ENCODE data around the gene EEA1.

EEA1 gene

DNA sequence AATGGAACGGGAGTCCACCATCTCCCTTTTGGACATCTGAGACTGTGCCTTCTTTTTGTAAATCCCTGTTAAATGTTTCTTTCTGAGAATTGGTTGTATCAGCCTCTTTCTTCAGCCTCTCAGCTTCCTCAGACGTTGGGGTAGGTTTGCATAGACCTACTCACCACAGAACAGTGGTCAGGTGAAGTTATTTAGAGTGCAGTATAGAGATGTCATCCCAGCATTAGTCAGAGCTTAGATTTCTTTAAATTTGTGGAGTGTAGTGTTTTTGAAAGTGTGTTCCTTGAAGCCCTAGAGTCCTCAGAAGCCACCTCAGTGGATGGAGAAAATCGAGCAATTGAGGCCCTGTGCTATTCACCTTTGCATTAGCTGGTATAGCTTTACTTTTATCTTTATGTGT, 8.9 kb upstream of the EEA1 start:
- DNase-seq, result no peak

DNA sequence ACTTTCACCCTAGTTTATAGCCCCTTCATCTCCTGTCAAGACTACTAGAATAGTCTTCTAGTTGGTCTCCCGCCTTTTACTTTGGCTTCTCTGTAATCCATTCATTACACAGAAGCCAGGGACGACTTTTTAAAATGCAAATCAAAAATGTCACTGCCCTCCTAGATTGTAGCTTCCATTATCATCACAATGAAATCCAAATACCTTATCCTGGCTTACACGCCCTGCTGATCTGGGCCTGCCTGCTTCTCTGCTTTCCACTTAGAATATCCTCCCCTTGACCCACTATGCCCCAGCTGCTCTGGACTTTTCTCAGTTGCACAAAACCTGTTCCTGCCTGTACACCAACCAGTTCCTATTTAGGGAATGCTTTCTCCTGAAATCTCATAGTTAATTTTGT, 4.5 kb upstream of the EEA1 start:
- DNase-seq, result no peak

DNA sequence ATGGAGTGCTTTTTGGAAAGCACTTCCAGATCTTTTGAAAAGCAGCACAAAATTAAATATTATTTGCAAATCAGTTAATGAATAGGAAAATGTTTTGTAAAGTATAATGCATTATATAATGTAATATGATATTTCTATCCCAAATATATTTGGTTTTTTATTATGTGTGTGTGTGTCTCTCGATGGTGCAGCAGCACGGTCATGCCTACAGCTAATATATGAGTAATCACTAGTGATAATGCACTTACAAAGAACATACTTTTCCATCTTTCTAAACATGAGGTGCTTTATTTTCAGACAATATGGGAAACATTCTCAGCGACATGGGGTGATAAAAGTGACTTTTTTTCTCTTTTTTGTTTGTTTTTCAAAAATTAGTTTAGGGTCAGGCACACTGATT, 1.3 kb upstream of the EEA1 start:
- no peak for DNase-seq

DNA sequence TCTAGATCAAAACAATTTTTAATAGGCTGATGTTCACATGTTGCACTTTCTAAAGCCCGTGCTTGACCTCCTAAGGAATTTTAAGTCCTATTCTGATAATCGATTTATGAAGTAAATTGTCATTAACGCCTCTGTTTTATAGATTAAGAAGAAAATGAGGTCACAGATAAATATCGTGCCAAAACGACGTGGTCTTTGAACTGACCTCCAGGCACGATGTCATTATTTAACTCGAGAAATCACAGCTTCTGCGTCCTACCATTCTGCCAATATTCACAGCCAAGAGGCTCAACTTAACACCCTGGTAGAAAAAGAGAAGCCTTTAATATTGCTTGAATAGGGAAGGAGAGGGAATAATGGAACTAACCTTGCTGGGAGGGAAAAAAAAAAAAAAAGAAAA, 888 bp upstream of the EEA1 start:
- DNase-seq, result no peak

DNA sequence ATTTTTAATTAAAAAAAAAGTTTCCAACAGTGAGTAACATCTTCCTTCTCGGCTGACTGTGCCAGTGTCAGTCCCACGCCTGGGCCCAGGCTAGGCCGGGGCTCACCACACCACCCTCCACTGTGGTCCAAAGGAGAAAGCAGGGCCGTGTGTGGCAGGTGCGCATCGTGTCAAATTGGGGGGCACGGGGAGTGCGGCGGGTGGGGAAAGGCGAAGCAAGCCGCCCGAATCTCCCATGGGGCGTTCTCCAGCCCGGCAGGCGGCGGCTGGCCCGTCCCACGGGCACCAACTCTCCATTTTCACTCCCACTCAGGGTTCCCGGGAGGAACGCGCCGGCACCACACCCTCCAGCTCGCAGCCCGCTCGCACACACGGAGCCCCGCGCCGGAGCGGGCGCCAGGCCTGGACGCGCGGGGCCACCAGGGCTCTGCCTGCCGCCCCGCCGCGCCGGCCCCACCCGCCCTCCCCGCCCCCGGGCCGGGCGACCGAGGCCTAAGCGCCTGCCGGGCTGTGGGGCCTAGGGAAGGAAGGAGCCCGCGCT, 604 bp downstream of the EEA1 start:
- peak; percentile 30 to 44 for DNase-seq

DNA sequence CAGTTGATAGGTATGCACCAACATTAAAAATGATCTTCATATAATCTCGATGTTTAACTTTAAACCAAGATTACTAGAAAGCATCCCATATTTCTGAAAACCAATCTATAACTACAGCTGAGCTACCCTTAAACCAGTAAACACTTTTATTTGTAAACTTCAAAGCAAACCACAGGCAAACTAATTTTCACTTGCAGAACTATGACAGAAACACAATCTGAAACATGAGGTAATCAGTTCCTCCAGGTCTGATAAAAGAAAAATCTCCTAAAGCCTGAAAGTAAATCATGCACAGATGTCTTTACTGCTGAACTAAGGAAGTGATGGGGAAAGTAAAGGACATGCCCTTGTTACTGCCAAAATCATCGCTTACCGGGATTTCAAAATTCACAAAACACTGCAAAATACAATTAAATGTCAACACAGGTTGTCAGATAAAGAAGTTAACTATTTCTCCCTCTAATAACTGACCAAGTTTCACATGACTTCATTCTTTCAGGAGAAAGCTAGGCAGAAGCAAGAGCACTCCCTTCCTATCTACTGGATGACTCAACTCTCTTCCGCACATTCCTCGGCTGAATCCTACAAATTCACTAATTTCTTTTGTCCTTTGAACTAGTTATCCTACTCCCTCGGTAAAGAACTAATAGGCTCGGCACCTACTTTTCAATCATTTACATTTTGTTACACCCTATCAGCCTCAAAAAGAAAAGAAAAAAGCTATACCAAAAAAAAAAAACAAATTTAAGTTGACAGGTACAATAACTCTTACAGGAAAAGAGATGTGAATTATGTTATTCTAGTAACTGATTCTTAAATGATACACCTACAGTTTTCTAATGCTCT, 1.4 kb downstream of the EEA1 start:
- peak; percentile 46 to 53 for DNase-seq

DNA sequence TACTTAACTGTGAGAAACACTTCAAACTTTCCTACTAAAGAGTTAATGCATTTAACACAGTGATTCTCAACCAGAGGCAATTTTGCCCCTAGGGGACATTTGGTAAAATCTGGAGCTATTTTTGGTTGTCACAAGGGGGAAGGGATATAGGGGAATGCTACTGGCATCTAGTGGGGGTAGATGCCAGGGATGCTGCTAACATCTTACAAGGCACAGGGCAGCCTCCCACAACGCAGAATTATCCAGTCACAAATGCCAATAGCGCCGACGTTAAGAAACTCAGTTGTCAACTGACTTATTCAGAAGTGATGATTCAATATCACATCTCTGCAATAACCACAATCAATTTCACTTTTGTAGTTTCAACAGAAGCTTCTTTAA, 2.0 kb downstream of the EEA1 start:
- peak; percentile 74 to 90 for DNase-seq

DNA sequence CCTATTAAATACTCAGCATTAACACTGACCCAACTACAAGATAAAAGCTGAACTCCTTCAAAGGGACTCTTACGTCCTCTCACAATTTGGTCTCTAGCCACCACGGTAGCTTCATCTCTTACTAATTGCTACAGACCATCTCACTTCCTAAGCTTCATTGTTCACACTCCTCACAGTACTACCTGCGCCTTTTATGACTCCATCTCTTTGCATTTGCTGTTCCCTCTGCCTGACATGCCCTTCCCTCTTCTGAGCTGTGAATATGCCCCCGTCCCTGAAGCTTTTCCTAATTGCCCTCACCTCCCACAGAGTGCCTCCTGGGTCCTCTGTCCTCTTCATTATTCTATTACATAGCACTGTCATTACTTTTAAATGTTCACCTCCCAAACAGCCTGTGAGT, 2.5 kb downstream of the EEA1 start:
- DNase-seq, result no peak

DNA sequence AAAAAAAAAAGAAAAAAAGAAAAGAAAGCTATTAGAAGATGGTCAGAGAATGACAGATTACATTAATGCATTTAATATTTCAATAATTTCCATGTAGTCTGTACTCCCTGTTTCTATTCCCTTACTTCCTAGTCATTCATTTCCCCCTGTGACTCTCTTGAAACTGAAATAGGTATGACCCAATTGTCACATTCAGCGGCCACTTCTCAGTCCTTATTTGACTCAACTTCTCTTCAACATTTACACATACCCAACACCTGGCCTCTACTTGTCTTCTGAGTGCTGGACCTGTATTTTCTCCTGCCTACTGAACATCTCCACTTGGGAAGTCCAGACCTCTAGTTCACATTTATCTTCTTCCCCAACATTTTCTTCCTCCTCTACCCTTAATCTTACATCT, 7.2 kb downstream of the EEA1 start:
- peak in 1 of 2 donors; percentile 54 for DNase-seq

DNA sequence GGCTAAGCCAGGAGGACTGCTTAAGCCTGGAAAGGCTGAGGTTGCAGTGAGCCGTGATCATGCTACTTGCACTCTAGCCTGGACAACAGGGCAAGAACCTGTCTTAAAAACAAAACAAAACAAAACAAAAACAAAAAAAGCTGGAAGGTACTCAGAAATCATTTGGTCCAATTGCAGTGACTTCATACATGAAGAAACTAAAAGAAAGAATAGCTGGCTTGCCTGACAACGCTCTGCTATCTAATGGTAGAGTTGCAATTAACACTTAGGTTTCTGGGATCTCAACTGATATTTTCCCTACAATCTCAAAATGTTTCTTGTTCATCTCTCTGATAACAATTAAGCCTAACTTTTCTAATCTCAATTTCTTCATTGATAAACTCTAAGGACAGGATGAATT, 13.7 kb downstream of the EEA1 start:
- DNase-seq, result peak in 1 of 2 donors; percentile 39

DNA sequence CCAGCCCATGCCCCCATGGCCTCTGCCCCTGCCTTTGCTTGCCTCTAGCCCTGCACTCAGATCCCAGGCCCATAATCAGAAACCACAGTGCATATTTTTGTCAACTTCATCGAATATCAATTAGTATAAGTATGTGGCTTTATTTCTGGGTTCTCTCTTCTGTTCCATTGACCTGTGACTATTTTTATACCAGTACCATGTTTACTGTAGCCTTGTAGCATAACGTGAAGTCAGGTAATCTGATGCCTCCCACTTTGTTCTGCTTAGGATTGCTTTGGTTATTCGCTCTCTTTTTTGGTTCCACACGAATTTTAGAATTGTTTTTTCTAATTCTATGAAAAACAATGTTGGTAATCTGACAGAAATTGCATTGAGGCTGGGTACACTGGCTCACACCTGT, 14.9 kb downstream of the EEA1 start:
- DNase-seq, result no peak

DNA sequence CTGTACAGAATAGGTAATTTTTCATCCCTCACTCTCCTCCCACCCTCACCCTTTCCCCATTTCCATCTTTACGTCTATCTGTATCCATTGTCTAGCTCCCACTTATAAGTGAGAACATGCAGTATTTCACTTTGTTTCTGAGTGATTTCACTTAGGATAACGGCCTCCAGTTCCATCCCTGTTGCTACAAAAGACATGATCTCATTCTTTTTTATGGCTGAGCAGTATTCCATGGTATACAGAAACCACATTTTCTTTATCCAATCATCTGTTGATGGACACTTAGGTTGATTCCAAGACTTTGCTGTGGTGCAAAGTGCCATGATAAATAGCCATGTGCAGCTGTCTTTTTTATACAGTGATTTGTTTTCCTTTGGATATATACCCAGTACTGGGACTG, 16.4 kb downstream of the EEA1 start:
- DNase-seq, result no peak

DNA sequence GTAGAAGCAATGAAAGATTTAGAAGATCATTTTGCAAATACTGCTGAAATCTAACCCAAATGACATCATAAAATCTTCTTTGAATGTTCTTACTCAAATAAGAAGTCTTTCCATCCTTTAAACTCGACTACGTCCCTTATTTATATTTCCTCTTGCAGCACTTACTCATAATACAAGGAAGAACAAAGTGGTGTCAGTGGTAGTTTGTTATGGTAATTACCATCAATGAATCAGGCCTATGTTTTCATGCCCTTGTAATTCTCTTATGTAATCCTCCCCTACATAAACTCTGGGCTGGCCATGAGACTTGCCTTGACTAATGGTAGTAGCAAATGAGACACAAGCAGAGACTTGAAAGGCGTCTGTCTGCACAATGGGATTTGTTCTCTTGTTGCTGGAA, 17.0 kb downstream of the EEA1 start:
- peak; percentile 75 to 88 for DNase-seq

DNA sequence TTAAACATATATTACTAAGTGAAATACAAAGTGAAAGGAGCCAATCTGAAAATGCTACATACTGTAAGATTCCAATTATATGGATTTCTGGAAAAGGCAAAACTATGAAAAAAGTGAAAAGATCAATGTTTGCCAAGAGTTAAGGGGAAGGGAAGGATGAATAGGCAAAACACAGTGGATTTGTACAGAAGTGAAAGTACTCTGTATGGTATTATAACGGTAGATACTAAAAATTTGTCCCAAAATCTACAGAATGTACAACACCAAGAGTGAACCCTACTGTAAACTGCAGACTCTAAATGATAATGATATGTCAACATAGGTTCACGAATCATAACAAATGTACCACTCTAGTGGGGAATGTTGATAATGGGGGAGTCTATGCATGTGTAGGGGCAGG, 17.8 kb downstream of the EEA1 start:
- DNase-seq, result peak; percentile 18 to 37

DNA sequence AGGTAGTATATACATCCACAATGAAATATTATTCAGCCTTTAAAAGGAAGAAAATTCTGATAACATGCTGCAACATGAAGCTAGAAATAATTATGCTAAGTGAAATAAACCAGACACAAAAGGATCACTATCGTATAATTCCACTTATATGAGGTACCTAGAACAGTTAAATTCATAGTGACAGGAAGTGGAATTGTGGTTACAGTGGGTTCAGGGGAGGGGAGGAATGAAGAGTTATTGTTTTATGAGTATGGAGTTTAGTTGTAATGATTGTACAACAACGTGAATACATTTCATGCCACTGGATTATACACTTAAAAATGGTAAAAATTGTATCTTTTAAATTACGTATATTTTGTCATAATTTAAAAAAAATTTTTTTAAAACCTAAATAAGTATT, 21.0 kb downstream of the EEA1 start:
- DNase-seq, result no peak

DNA sequence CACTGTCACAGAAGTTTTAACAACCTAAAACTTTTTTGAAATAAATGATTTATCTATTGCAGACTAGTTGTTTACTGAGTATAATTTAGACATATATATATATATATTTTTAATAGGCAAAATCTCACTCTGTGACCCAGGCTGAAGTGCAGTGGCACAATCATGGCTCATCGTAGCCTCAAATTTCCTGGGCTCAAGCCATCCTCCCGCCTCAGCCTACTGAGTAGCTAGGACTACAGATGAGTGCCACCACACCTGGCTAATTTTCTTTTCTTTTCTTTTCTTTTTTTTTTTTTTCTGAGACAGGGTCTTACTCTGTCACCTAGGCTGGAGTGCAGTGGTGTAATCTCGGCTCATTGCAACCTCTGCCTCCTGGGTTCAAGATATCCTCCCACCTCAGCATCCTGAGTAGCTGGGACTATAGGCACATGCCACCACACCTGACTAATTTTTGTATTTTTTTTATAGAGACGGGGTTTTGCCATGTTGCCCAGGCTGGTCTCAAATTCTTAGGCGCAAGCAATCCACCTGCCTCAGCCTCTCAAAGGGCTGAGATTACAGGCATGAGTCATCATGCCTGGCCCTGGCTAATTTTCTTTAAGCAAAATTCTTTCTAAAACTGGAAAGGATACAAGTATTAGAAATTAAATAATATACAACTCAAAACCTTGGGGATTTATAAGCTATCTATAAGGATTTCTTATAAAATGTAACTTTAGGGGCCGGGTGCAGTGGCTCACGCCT, 23.1 kb downstream of the EEA1 start:
- DNase-seq, result no peak

DNA sequence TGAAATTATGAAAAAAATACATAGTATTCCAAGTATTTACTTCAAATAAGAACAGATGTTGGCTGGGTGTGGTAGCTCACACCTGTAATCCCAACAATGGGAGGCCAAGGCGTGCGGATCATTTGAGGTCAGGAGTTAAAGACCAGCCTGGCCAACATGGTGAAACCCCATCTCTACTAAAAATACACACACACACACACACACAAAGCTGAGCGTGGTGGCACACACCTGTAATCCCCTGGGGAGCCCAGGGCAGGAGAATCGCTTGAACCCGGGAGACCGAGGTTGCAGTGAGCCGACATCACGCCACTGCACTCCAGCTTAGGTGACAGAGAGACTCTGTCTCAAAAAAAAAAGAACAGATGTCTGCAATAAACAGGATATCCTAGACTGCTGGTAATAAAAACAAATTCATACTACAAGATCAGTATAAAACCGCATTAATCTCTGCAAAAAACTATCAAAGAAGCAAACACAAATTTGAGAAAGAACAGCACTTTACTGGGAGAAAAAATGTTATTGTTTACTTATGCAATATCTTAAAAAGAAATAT, 23.8 kb downstream of the EEA1 start:
- DNase-seq, result no peak

DNA sequence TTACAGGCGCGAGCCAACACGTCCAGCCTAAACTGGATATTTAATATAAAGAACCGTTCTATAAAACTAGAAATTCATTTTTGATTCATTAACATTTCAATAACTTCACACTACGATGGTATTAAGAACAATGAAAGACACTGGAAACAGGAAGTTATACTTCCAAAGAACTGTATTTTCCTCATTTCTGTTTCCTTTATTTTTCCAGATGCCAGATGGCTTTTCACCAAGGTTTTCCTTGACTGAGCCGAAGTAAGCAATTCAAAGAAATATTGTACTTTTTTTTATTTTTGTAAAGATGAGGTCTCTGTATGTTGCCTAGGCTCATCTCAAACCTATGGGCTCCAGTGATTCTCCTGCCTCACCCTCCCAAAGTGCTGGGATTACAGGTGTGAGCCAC, 28.2 kb downstream of the EEA1 start:
- DNase-seq, result no peak

DNA sequence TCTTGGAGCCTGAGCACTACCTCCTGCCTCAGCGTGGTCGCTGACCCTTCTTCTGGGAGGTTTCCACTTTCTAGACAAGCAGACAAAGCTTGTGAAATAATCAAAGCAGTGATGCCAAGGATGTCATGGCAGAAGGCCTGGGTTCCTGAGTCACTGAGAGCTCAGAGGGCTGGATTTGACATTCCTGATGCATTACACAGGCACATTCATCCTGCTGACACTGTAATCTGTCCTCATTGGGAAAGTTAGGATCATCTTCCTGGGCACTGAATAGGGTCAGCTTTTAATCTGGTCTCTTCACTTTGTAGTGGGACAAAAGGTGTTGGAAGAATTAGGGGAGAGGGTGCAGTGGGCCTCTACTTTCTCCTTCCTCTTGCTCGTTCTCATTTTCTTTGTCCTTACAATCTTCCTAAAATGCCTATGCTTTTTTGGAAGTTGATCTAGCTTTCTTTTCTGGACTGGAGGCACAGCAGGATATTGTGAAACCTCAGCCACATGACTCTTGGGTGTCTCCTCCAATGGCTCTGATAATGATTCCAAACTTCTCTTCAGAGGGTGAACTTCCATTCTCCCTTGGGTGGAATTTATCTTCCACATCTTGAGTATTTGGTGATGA, 29.6 kb downstream of the EEA1 start:
- peak; percentile 37 to 59 for DNase-seq

DNA sequence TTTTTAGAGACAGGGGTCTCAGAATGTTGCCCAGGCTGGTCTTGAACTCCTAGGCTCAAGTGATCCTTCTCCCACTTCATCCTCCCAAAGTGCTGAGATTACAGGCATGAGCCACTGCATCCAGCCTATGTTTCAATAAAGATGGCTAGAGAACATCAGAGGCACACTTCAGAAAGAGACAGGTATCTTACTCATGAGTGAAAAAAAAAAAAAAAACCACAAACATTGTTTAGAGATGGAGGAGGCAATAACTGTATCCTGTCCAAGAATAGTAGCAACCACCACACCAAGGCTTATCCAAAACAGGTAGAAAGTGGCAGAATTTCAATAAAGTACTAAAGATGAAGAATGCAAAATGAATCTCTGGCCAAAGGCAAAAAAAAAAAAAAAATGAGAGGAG, 30.3 kb downstream of the EEA1 start:
- DNase-seq, result no peak

DNA sequence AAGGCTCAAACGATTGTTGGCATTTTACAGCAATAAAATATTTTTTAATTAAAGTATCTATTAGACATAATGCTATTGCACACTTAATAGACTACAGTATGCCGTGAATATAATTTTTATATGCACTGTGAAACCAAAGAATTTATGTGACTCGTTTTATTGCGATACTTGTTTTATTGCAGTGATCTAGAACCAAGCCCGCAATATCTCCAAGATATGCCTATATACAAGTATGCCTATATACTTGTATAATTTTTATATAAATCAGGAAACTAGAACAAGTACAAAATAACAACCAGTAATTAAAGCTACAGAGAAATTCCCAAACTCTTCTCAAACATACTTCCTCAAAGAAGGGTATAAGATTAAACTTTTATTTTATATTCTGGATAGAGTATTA, 31.3 kb downstream of the EEA1 start:
- DNase-seq, result no peak

DNA sequence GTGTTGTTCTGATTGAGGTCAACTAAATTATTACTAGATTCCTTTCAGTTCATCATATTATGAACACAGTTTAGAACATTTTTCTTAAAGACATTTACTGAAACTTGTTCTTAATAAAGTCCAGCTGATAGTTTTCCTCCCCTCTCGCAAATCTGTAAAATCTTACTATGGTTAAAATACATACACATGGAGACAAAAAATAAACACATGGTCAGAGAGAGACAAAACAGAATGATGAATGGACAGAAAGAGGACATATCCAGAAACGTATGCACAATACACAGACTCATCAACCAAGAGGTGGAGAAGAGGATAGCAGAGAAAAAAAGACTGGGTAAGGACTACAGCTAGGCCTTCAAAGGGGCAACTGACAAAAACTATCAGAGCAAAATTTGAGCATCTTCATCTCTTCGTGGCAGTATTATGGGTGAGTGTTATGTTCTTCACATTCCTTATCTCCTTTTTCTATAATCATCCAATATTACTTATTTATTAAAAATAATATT, 38.4 kb downstream of the EEA1 start:
- DNase-seq, result no peak

DNA sequence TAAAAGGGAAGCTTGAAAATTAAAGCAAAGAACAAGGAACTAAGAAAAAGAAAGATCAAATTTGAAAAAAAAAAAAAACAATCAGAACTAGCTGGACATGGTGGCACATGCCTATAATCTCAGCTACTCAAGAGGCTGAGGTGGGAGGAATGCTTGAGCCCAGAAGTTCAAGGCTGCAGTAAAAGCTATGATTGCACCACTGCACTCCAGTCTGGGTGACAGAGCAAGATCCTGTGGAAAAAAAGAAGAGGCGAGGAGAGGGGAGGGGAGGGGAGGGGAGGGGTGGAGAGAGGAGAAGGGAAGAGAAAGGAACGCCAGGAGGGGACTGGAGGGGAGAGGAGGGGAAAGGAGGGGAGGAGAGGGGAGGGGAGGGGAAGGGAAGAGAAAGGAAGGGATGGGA, 43.0 kb downstream of the EEA1 start:
- peak in 1 of 2 donors; percentile 15 for DNase-seq

All from inflammatory macrophage treated with lipopolysaccharide for 1 hour (primary cell).